ENCODE measurements around the gene LYRM4. TPM values are rescaled to one million over a fixed set of nuclear protein-coding genes. Genes with fewer than 3 reads are reported as not detected.

Gene LYRM4
- total and polyA plus RNA-seq, 2 experiments from 2014 or later: 51.0 to 62.0 TPM

DNA sequence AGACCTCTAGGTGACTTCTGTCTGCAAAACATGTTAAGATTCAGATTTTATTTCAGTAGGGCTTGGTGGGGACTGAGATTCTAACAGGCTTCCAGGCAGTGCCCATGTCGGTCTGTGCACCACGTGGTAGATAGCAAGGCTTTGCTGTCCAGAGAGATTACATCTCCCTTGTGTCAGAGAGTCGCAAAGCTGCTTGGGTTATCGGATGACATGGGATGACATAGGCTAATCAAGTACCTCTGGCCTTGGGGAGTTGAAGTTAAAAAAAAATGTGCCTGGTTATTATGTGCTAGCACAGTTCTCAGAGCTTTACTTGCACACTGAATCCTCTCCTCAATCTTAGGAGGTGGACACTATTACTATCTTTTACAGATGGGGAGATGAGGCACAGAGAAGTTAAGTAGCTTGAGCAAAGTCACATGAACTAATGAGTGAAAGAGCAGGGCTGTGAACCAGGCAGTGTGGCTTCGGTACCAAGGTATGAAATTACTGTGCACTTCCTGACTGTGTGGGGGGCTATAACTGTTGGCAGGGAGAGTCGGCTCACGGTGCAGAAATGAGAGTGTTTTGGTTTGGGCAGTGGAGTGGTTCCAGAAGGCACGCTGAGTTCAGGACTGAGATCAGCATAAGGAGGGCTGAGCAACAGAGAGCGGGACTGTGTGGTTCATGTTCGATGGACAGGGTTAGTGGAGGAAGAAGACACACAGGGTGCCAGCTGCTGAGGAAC, 41.6 kb upstream of the LYRM4 start (continued):
- TF ChIP-seq, protein P1, sequence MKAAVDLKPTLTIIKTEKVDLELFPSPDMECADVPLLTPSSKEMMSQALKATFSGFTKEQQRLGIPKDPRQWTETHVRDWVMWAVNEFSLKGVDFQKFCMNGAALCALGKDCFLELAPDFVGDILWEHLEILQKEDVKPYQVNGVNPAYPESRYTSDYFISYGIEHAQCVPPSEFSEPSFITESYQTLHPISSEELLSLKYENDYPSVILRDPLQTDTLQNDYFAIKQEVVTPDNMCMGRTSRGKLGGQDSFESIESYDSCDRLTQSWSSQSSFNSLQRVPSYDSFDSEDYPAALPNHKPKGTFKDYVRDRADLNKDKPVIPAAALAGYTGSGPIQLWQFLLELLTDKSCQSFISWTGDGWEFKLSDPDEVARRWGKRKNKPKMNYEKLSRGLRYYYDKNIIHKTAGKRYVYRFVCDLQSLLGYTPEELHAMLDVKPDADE (IDR thresholded peaks at IDR 0.05): no peak
- TF ChIP-seq JUNB (IDR thresholded peaks at IDR 0.05; ENCODE audit: unreplicated experiment) (no peak), EZH2phosphoT487 (IDR thresholded peaks at IDR 0.05; ENCODE audit: unreplicated experiment) (no peak), ZNF331 (CRISPR knock-in tag; IDR thresholded peaks at IDR 0.05; ENCODE audit: low read depth) (no peak), ZNF114 (CRISPR knock-in tag; IDR thresholded peaks at IDR 0.05) (no peak)
- TF ChIP-seq, protein P2, sequence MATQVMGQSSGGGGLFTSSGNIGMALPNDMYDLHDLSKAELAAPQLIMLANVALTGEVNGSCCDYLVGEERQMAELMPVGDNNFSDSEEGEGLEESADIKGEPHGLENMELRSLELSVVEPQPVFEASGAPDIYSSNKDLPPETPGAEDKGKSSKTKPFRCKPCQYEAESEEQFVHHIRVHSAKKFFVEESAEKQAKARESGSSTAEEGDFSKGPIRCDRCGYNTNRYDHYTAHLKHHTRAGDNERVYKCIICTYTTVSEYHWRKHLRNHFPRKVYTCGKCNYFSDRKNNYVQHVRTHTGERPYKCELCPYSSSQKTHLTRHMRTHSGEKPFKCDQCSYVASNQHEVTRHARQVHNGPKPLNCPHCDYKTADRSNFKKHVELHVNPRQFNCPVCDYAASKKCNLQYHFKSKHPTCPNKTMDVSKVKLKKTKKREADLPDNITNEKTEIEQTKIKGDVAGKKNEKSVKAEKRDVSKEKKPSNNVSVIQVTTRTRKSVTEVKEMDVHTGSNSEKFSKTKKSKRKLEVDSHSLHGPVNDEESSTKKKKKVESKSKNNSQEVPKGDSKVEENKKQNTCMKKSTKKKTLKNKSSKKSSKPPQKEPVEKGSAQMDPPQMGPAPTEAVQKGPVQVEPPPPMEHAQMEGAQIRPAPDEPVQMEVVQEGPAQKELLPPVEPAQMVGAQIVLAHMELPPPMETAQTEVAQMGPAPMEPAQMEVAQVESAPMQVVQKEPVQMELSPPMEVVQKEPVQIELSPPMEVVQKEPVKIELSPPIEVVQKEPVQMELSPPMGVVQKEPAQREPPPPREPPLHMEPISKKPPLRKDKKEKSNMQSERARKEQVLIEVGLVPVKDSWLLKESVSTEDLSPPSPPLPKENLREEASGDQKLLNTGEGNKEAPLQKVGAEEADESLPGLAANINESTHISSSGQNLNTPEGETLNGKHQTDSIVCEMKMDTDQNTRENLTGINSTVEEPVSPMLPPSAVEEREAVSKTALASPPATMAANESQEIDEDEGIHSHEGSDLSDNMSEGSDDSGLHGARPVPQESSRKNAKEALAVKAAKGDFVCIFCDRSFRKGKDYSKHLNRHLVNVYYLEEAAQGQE (IDR thresholded peaks at IDR 0.05; ENCODE audit: unreplicated experiment): no peak

DNA sequence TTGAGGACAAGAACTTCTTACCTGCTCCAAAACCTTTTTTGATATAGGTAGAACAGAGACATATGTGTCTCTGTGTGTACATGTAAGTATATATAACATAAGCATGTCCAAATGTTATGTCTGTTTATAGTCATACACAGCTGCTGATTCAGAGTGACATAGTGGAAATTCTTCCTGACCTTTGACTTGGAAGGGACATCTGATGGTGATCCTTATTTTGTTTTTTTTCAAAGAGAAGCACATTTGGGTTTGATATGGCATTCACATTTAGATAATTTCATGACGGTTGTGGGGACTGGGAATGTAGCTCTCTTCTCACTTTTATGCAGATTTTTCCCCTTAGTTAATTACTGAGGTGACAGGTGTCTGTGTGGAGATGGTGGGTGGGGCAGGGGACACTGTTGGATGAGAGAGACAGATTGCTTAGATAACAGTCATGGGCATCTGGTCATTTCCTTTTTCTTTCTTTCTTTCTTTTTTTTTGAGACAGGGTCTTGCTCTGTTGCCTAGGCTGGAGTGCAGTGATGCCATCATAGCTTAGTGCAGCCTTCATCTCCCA, 39.5 kb upstream of the LYRM4 start:
- Histone ChIP-seq H3K36me3 (ENCODE audit: insufficient read depth) (no peaks in the 10 kb centered on the region), H3K4me2 (no peak overlapping the region), H3K79me2 (replicated peaks; ENCODE audit: insufficient read depth) (peaks cover 30% of the 10 kb centered on the region), H3K27ac (ENCODE audit: low read depth) (no peak overlapping the region), H3F3A (replicated peaks; ENCODE audit: low read depth) (no peaks in the 10 kb centered on the region), H3K4me3 (no peak overlapping the region), H3K4me1 (ENCODE audit: insufficient read depth) (peaks cover 4% of the 10 kb centered on the region; the same call in 1 of the 2 replicates), H3K27me3 (ENCODE audit: insufficient read depth) (no peaks in the 10 kb centered on the region), H2AFZ (no peak overlapping the region), H3K9me2 (ENCODE audit: insufficient read depth) (no peaks in the 10 kb centered on the region), H4K20me1 (replicated peaks; ENCODE audit: insufficient read depth) (peaks cover 3% of the 10 kb centered on the region; the same call in 1 of the 2 replicates)
- Mint-ChIP-seq H3K27ac (no peak overlapping the region), H3K4me3 (no peak overlapping the region), H3K36me3 (ENCODE audit: low read depth) (no peaks in the 10 kb centered on the region), H3K4me1 (peaks cover 16% of the 10 kb centered on the region), H3K9me3 (no peaks in the 10 kb centered on the region), H3K27me3 (ENCODE audit: insufficient read depth, low read depth, poor library complexity) (peaks cover 4% of the 10 kb centered on the region)
- DNase-seq (ENCODE audit: low spot score) (no peak), ATAC-seq (no peak)
- TF ChIP-seq JUNB (IDR thresholded peaks at IDR 0.05; ENCODE audit: unreplicated experiment) (no peak), ZNF114 (CRISPR knock-in tag; IDR thresholded peaks at IDR 0.05) (no peak), STAT1 (IDR thresholded peaks at IDR 0.05; ENCODE audit: unreplicated experiment) (no peak), CREB1 (CRISPR knock-in tag; IDR thresholded peaks at IDR 0.05; ENCODE audit: low read depth) (no peak), NANOG (IDR thresholded peaks at IDR 0.05; ENCODE audit: borderline replicate concordance) (no peak)
- TF ChIP-seq, protein P3, sequence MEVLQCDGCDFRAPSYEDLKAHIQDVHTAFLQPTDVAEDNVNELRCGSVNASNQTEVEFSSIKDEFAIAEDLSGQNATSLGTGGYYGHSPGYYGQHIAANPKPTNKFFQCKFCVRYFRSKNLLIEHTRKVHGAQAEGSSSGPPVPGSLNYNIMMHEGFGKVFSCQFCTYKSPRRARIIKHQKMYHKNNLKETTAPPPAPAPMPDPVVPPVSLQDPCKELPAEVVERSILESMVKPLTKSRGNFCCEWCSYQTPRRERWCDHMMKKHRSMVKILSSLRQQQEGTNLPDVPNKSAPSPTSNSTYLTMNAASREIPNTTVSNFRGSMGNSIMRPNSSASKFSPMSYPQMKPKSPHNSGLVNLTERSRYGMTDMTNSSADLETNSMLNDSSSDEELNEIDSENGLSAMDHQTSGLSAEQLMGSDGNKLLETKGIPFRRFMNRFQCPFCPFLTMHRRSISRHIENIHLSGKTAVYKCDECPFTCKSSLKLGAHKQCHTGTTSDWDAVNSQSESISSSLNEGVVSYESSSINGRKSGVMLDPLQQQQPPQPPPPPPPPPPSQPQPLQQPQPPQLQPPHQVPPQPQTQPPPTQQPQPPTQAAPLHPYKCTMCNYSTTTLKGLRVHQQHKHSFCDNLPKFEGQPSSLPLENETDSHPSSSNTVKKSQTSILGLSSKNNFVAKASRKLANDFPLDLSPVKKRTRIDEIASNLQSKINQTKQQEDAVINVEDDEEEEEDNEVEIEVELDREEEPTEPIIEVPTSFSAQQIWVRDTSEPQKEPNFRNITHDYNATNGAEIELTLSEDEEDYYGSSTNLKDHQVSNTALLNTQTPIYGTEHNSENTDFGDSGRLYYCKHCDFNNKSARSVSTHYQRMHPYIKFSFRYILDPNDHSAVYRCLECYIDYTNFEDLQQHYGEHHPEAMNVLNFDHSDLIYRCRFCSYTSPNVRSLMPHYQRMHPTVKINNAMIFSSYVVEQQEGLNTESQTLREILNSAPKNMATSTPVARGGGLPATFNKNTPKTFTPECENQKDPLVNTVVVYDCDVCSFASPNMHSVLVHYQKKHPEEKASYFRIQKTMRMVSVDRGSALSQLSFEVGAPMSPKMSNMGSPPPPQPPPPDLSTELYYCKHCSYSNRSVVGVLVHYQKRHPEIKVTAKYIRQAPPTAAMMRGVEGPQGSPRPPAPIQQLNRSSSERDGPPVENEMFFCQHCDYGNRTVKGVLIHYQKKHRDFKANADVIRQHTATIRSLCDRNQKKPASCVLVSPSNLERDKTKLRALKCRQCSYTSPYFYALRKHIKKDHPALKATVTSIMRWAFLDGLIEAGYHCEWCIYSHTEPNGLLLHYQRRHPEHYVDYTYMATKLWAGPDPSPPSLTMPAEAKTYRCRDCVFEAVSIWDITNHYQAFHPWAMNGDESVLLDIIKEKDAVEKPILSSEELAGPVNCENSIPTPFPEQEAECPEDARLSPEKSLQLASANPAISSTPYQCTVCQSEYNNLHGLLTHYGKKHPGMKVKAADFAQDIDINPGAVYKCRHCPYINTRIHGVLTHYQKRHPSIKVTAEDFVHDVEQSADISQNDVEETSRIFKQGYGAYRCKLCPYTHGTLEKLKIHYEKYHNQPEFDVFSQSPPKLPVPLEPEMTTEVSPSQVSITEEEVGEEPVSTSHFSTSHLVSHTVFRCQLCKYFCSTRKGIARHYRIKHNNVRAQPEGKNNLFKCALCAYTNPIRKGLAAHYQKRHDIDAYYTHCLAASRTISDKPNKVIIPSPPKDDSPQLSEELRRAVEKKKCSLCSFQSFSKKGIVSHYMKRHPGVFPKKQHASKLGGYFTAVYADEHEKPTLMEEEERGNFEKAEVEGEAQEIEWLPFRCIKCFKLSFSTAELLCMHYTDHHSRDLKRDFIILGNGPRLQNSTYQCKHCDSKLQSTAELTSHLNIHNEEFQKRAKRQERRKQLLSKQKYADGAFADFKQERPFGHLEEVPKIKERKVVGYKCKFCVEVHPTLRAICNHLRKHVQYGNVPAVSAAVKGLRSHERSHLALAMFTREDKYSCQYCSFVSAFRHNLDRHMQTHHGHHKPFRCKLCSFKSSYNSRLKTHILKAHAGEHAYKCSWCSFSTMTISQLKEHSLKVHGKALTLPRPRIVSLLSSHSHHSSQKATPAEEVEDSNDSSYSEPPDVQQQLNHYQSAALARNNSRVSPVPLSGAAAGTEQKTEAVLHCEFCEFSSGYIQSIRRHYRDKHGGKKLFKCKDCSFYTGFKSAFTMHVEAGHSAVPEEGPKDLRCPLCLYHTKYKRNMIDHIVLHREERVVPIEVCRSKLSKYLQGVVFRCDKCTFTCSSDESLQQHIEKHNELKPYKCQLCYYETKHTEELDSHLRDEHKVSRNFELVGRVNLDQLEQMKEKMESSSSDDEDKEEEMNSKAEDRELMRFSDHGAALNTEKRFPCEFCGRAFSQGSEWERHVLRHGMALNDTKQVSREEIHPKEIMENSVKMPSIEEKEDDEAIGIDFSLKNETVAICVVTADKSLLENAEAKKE (CRISPR knock-in tag; IDR thresholded peaks at IDR 0.05): no peak
- TF ChIP-seq, protein P4, sequence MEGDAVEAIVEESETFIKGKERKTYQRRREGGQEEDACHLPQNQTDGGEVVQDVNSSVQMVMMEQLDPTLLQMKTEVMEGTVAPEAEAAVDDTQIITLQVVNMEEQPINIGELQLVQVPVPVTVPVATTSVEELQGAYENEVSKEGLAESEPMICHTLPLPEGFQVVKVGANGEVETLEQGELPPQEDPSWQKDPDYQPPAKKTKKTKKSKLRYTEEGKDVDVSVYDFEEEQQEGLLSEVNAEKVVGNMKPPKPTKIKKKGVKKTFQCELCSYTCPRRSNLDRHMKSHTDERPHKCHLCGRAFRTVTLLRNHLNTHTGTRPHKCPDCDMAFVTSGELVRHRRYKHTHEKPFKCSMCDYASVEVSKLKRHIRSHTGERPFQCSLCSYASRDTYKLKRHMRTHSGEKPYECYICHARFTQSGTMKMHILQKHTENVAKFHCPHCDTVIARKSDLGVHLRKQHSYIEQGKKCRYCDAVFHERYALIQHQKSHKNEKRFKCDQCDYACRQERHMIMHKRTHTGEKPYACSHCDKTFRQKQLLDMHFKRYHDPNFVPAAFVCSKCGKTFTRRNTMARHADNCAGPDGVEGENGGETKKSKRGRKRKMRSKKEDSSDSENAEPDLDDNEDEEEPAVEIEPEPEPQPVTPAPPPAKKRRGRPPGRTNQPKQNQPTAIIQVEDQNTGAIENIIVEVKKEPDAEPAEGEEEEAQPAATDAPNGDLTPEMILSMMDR (conservative IDR thresholded peaks at IDR 0.05; ENCODE audit: low read depth in 2 of 2): no peak
